CD4-positive, alpha-beta T cell treated with Interleukin-4 for 1 hour (primary cell): ENCODE measurements around the gene SDSL.
A peak's percentile ranks its signal among the peaks of the same experiment; 100 is the strongest.

Experiments used
- DNase-seq, 2 donors: peaks; one replicate each; pipeline ENCODE4 v3.0.0-alpha.2; 2020 to 2022

The SDSL gene

GRCh38 chr12:113424456-113424855, 2.3 kb downstream of the SDSL start:
- DNase-seq, result no peak

- DNase-seq, result peak; percentile 51 to 55
Measured at GRCh38 chr12:113424915-113425823, 3.0 kb downstream of the SDSL start.

- no peak for DNase-seq
Measured at GRCh38 chr12:113425960-113426453, 3.8 kb downstream of the SDSL start.

- no peak for DNase-seq
Measured at GRCh38 chr12:113427882-113428281, 5.7 kb downstream of the SDSL start.

GRCh38 chr12:113428482-113428881, 6.3 kb downstream of the SDSL start:
- DNase-seq, result no peak

- no peak for DNase-seq
Measured at GRCh38 chr12:113432986-113433385, 10.8 kb downstream of the SDSL start.

GRCh38 chr12:113435367-113435766, 13.2 kb downstream of the SDSL start:
- DNase-seq, result no peak

GRCh38 chr12:113436586-113436985, 14.4 kb downstream of the SDSL start:
- no peak for DNase-seq

GRCh38 chr12:113436993-113437728, 15.0 kb downstream of the SDSL start:
- no peak for DNase-seq

GRCh38 chr12:113437729-113438100, 15.5 kb downstream of the SDSL start:
- DNase-seq, result no peak

- DNase-seq, result no peak
Measured at GRCh38 chr12:113438523-113439300, 16.5 kb downstream of the SDSL start.

GRCh38 chr12:113439301-113439597, 17.1 kb downstream of the SDSL start:
- no peak for DNase-seq

GRCh38 chr12:113439606-113440030, 17.4 kb downstream of the SDSL start:
- DNase-seq, result no peak

- no peak for DNase-seq
Measured at GRCh38 chr12:113440336-113440735, 18.2 kb downstream of the SDSL start.

- DNase-seq, result no peak
Measured at GRCh38 chr12:113440947-113441782, 19.0 kb downstream of the SDSL start.

- no peak for DNase-seq
Measured at GRCh38 chr12:113443030-113443539, 20.9 kb downstream of the SDSL start.

- peak in 1 of 2 donors; percentile 17 for DNase-seq
Measured at GRCh38 chr12:113445544-113446171, 23.5 kb downstream of the SDSL start.

- DNase-seq, result no peak
Measured at GRCh38 chr12:113448873-113449272, 26.7 kb downstream of the SDSL start.

GRCh38 chr12:113449299-113449698, 27.1 kb downstream of the SDSL start:
- DNase-seq, result no peak

GRCh38 chr12:113449839-113450238, 27.7 kb downstream of the SDSL start:
- DNase-seq, result no peak

- no peak for DNase-seq
Measured at GRCh38 chr12:113452458-113452857, 30.3 kb downstream of the SDSL start.

GRCh38 chr12:113453330-113453729, 31.1 kb downstream of the SDSL start:
- no peak for DNase-seq
